COLO829 (cell line): ENCODE data around the gene GABRR2.
"Not testable (repeated sequence)": the region's sequence is repeated elsewhere in the genome, so short reads cannot be mapped to it uniquely, and the experiment has no call there.

Source experiments
- DNase-seq: peaks from one replicate; pipeline ENCODE4 v3.0.0; 2012; ENCODE audit warnings: low spot score

GABRR2 gene

GRCh38 chr6:89324304-89324703, 9.2 kb upstream of the GABRR2 start:
- DNase-seq: no peak

GRCh38 chr6:89323511-89323971, 8.4 kb upstream of the GABRR2 start:
- no peak for DNase-seq

- DNase-seq: no peak
Measured at GRCh38 chr6:89321131-89321970, 6.3 kb upstream of the GABRR2 start.

- no peak for DNase-seq
Measured at GRCh38 chr6:89320012-89320559, 5.0 kb upstream of the GABRR2 start.

- DNase-seq: no peak
Measured at GRCh38 chr6:89317067-89317466, 2.0 kb upstream of the GABRR2 start.

- no peak for DNase-seq
Measured at GRCh38 chr6:89314692-89315091, 407 bp downstream of the GABRR2 start.

- peak; percentile 56 for DNase-seq
Measured at GRCh38 chr6:89313006-89313405, 2.1 kb downstream of the GABRR2 start.

GRCh38 chr6:89311853-89312531, 3.1 kb downstream of the GABRR2 start:
- DNase-seq: peak; percentile 62

- no peak for DNase-seq
Measured at GRCh38 chr6:89311530-89311852, 3.6 kb downstream of the GABRR2 start.

- DNase-seq: peak; percentile 91
Measured at GRCh38 chr6:89310929-89311328, 4.2 kb downstream of the GABRR2 start.

- no peak for DNase-seq
Measured at GRCh38 chr6:89308525-89309395, 6.3 kb downstream of the GABRR2 start.

- not testable (repeated sequence) for DNase-seq
Measured at GRCh38 chr6:89304517-89304916, 10.6 kb downstream of the GABRR2 start.

GRCh38 chr6:89302936-89303335, 12.2 kb downstream of the GABRR2 start:
- DNase-seq: no peak

- no peak for DNase-seq
Measured at GRCh38 chr6:89302195-89302770, 12.8 kb downstream of the GABRR2 start.

GRCh38 chr6:89301586-89302194, 13.4 kb downstream of the GABRR2 start:
- no peak for DNase-seq

- no peak for DNase-seq
Measured at GRCh38 chr6:89299466-89299850, 15.6 kb downstream of the GABRR2 start.

GRCh38 chr6:89298680-89299465, 16.2 kb downstream of the GABRR2 start:
- DNase-seq: no peak

- peak; percentile 74 for DNase-seq
Measured at GRCh38 chr6:89297695-89298351, 17.3 kb downstream of the GABRR2 start.

GRCh38 chr6:89295981-89296380, 19.1 kb downstream of the GABRR2 start:
- DNase-seq: no peak

GRCh38 chr6:89295116-89295515, 20.0 kb downstream of the GABRR2 start:
- not testable (repeated sequence) for DNase-seq
